ENCODE data around the gene XPO4.

XPO4 gene

GRCh38 chr13:20769091-20769490 lies 133.5 kb downstream of the XPO4 start:
- TF ChIP-seq POLR2AphosphoS5 (IDR thresholded peaks at IDR 0.05; ENCODE audit: low read depth, low read length) (no peak), REST (IDR thresholded peaks at IDR 0.05; ENCODE audit: insufficient read depth in 1 of 2, low read depth in 2 of 2, low read length in 2 of 2) (no peak), FOXP2 (optimal IDR thresholded peaks at IDR 0.05; ENCODE audit: borderline replicate concordance, extremely low read depth, extremely low read length, insufficient read depth) (no peak), SIN3A (IDR thresholded peaks at IDR 0.05; ENCODE audit: borderline replicate concordance, insufficient read depth, low read length) (no peak), TAF1 (IDR thresholded peaks at IDR 0.05; ENCODE audit: borderline replicate concordance, insufficient read depth, low read length) (no peak)

GRCh38 chr13:20767309-20767943 lies 135.1 kb downstream of the XPO4 start:
- TF ChIP-seq SIN3A (IDR thresholded peaks at IDR 0.05; ENCODE audit: borderline replicate concordance, insufficient read depth, low read length) = no peak
- no peak for TF ChIP-seq POLR2AphosphoS5 (IDR thresholded peaks at IDR 0.05; ENCODE audit: low read depth, low read length)
- TF ChIP-seq REST (IDR thresholded peaks at IDR 0.05; ENCODE audit: insufficient read depth in 1 of 2, low read depth in 2 of 2, low read length in 2 of 2) = no peak
- TF ChIP-seq FOXP2 (optimal IDR thresholded peaks at IDR 0.05; ENCODE audit: borderline replicate concordance, extremely low read depth, extremely low read length, insufficient read depth) = no peak
- no peak for TF ChIP-seq TAF1 (IDR thresholded peaks at IDR 0.05; ENCODE audit: borderline replicate concordance, insufficient read depth, low read length)

- TF ChIP-seq FOXP2 (optimal IDR thresholded peaks at IDR 0.05; ENCODE audit: borderline replicate concordance, extremely low read depth, extremely low read length, insufficient read depth) = no peak
- no peak for TF ChIP-seq POLR2AphosphoS5 (IDR thresholded peaks at IDR 0.05; ENCODE audit: low read depth, low read length)
- no peak for TF ChIP-seq TAF1 (IDR thresholded peaks at IDR 0.05; ENCODE audit: borderline replicate concordance, insufficient read depth, low read length)
- no peak for TF ChIP-seq SIN3A (IDR thresholded peaks at IDR 0.05; ENCODE audit: borderline replicate concordance, insufficient read depth, low read length)
- no peak for TF ChIP-seq REST (IDR thresholded peaks at IDR 0.05; ENCODE audit: insufficient read depth in 1 of 2, low read depth in 2 of 2, low read length in 2 of 2)
Measured at GRCh38 chr13:20760872-20761271, 141.7 kb downstream of the XPO4 start.

- no peak for TF ChIP-seq FOXP2 (optimal IDR thresholded peaks at IDR 0.05; ENCODE audit: borderline replicate concordance, extremely low read depth, extremely low read length, insufficient read depth)
- no peak for TF ChIP-seq POLR2AphosphoS5 (IDR thresholded peaks at IDR 0.05; ENCODE audit: low read depth, low read length)
- no peak for TF ChIP-seq REST (IDR thresholded peaks at IDR 0.05; ENCODE audit: insufficient read depth in 1 of 2, low read depth in 2 of 2, low read length in 2 of 2)
- no peak for TF ChIP-seq SIN3A (IDR thresholded peaks at IDR 0.05; ENCODE audit: borderline replicate concordance, insufficient read depth, low read length)
- TF ChIP-seq TAF1 (IDR thresholded peaks at IDR 0.05; ENCODE audit: borderline replicate concordance, insufficient read depth, low read length) = no peak
Measured at GRCh38 chr13:20754009-20754408, 148.5 kb downstream of the XPO4 start.
